Stimulated activated CD8-positive, alpha-beta memory T cell treated with anti-CD3 and anti-CD28 coated beads, Interleukin-7, amount 100 ng/mL, for 4 hours (primary cell): ENCODE results near the gene DBI.
"Not testable (repeated sequence)": the region's sequence is repeated elsewhere in the genome, so short reads cannot be mapped to it uniquely, and the experiment has no call there.

Source experiments
- DNase-seq, 2 donors: peaks; one replicate each; pipeline ENCODE4 v3.0.0-alpha.2; 2020; ENCODE audit warnings: low read depth in 2 of 2

DBI gene

DNA sequence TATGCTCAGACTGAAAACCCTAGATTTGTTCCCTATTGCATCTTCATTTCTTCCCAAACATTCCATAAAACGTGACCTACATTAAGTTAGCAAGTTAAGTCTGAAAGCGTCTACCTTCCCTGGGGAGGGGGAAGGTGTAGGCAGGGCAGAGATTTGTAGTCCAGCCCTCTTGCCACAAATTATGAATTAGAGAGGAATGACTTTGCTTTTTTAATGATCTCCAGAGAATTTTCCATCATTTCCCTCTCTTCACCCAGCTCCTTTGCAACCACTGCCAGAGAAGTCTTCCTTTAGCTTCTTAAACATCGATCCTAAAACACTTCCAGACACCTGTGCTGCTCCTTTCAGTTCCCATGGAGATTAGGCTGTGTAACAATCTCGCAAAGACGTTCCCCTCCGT, 1.3 kb upstream of the DBI start:
- no peak for DNase-seq

GRCh38 chr2:119366161-119366648, 572 bp upstream of the DBI start:
- DNase-seq = no peak

DNA sequence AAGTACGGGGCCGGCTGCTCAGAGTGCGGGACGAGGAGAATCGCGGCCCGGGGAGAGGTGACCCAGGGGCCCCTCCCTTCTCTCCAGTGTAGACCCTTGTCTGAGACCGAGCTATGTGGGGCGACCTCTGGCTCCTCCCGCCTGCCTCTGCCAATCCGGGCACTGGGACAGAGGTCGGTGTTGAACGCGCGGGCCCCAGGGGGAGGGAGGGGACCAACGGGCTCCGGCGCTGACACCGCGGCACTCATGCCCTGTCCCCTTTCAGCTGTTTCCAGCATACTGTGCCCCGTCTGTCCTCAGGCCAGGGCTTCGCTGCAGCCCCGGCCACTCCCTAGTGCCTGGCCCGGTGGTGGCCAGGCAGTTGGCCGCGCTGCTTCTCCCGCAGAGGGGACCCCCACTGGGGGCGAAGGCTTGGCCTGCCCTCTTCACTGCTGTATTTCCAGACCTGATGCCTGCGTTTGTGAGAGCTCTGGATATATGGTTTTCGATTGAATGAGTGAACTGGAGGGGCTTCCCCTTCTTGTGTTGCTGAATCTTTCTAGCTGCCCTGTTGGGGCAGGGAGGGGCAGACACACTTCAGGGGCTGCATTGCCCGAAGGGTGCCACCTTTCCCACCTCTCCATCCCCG, 809 bp downstream of the DBI start:
- DNase-seq = peak in 1 of 2 donors; percentile 29

GRCh38 chr2:119369845-119370244, 3.1 kb downstream of the DBI start:
- no peak for DNase-seq

GRCh38 chr2:119371111-119371510, 4.3 kb downstream of the DBI start:
- no peak for DNase-seq

GRCh38 chr2:119372778-119373568, 6.2 kb downstream of the DBI start:
- no peak for DNase-seq

GRCh38 chr2:119373907-119374745, 7.3 kb downstream of the DBI start:
- DNase-seq = not testable (repeated sequence)

DNA sequence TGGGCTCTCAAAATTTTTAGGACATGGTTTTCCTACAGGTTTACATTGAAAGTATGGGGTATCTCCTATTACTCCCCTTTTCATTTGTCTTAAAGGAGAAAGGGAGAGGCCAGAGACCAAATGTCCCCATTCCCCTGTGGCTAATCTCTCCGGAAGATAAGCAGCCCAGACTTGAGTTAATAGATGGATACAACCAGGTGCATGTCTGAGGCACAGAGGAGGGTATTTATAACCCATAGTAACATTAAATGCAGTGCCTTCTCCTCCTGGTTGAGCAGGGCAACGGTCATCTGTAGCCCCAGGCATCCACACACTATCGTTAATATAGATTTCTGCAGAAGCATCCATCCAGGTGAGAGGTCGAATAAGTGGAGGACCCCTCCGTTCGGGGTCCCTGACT, 9.6 kb downstream of the DBI start:
- DNase-seq = not testable (repeated sequence)

GRCh38 chr2:119376810-119377209, 10.0 kb downstream of the DBI start:
- no peak for DNase-seq

GRCh38 chr2:119377294-119377992, 10.7 kb downstream of the DBI start:
- DNase-seq = no peak

DNA sequence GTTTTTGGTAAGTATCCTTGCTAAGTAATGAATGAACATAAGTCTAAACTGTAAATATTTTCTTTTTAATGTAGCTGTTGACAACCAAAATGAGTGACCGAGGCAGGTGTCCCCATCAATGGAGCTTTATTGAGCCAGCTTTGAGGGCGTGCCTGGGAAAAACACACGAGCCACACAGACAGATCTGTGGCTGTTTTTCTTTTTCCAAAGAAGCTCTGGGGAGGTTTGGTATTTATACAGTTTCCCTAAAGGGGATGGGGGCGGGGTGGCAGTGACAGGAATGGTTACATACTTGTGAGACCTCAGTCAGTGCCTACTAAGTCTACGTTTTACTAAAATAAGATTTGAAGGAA, 11.2 kb downstream of the DBI start:
- DNase-seq = no peak

GRCh38 chr2:119378566-119378965, 11.8 kb downstream of the DBI start:
- no peak for DNase-seq

DNA sequence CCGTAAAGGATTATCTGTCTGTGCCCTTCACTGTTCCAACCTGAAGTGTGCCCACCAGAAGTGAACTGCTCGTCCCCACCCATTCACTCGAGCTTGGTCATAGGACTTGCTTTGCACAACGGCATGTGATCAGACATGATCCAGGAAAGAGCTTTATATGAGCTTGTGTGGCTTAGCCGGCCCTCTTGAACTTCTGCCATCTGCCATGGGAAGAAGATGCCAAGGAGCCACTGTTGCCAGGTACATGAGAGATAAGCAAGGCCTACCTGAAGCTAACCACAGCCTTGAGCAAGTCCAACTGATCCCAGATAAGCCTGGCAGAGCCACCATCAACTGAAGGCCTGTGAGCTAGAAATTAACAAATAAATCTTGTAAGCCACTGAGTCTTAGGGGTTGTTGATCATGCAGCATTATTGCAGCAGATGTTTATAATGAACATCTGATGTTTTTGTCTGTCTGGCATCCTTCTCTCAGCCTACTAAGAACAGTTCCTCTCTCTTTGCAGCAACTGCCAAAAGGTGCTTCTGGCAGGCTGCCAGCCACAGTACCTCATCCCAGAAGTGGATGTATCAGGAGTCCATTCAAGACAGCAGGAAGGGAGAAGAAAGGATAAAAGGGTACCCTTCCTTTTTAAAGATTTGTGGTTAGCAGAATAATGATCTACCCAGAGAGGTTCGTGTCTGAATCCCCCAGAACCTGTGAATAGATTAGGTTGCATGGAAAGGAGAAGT, 16.8 kb downstream of the DBI start:
- DNase-seq = no peak

DNA sequence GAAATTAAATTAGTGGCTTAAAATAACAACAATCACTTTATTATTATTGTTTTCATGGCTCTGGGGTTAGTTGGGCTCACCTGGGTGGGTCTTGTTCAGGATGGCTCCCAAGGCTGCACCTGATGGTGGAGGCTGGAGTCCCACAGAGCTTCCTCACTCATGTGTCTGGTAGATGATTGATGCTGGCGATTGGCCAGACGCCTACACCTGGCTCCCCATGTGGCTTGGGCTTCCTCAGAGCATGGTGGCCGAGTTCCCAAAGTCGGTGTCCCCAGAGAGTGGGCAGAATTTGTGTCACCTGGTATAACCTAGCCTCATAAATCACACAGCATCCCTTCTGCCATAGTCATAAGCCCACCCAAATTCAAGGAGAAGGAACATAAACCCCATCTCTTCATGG, 18.2 kb downstream of the DBI start:
- DNase-seq = no peak

DNA sequence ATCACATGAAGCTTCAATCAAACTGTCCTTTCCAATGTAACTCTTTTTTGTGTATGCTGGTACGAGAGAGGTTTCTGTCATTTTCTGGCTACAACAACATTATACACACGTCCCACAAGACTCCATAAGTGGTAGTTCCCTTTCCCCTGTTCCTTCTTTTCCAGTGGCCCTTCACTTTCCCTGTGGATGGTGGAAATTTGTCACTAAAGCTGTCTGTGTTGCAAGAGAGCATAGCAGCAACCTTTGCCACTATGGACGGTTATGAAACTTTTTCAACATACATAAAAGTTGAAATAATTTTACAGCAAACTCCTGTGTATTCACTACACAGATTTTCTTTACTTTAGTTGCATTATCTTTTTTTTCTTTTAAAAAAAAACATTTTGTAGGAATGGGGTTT, 18.7 kb downstream of the DBI start:
- DNase-seq = no peak

DNA sequence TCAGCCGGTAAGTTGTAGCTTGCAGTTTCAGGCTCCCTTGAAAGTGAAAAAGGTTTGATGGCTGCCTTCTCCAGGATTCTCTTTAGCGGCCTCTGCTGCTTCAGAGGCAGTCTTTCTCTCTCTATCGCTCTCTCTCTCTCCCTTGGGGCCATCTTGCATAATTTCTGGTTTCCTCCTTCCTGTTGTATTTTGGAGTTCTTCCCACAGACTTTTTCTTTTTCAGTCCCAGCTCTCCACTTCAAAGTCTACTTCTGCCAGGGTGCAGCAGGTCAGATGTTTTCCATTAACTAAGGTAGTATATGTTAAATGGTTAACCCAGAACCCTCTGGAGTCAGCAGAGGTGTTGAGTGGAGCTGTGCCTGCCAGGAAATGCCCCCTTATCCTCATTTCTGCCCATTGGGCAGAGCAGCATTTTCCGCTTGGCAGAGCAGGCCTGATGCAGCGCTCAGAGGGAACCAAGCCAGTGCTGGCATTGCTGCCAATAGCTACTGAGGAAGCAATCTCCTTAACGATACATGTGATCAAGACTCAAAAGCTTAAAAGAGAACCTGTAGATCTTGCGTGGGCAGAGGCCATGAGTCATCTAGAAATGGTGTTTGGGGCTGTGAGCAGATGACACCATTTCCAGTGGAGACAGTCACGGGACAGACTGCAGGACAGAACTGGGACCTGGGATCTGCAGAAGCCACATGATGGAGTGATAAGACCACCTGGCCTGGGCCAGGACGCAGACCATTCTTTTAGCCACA, 20.8 kb downstream of the DBI start:
- peak in 1 of 2 donors; percentile 12 for DNase-seq

DNA sequence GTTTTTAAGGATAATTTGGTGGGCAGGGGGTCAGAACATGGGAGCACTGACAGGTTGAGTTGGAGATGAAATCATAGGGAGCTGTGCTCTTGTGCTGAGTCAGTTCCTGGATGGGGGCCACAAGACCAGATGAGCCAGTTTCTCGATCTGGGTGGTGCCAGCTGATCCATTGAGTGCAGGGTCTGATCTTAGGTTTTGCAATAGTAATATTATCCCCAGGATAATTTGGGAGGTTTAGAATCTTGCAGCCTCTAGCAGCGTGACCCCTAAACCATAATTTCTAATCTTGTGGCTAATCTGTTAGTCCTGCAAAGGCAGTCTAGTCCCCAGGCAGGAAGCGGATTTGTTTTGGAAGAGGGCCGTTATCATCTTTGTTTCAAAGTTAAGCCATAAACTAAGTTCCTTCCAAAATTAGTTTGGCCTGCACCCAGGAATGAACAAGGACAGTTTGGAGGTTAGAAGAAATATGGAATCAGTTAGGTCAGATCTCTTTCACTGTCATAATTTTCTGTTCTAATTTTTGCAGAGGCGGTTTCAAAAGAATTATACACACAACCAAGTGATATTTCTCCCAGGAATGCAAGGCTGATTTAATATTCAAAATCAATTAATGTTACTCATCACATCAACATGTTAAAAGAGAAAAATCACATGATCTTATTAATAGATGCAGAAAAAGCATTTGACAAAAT, 23.0 kb downstream of the DBI start:
- no peak for DNase-seq

GRCh38 chr2:119393971-119394748, 27.4 kb downstream of the DBI start:
- DNase-seq = no peak

GRCh38 chr2:119397196-119397595, 30.4 kb downstream of the DBI start:
- DNase-seq = no peak
